Vagina (tissue), 2 donors: ENCODE measurements around the gene THADA. TPM values are rescaled to one million over a fixed set of nuclear protein-coding genes. Genes with fewer than 3 reads are reported as not detected.

Experiments used
- DNase-seq, 2 donors: peaks; one replicate each; pipeline ENCODE4 v3.0.0-alpha.2; 2017; ENCODE audit errors: extremely low spot score in 2 of 2
- H3K27ac ChIP-seq: fragments of 200-600 bp; sonication (generic); one replicate; pipeline ENCODE4 v1.5.1; 2019
- H3K27me3 ChIP-seq: fragments of 200-600 bp; sonication (generic); one replicate; pipeline ENCODE4 v1.5.1; 2019
- H3K36me3 ChIP-seq, 2 donors: fragments of 200-600 bp; sonication (generic); one replicate each; pipeline ENCODE4 v1.5.1; 2017 to 2019
- H3K4me1 ChIP-seq: fragments of 200-600 bp; sonication (generic); one replicate; pipeline ENCODE4 v1.5.1; 2019
- H3K4me3 ChIP-seq, 2 donors: fragments of 200-600 bp; sonication (generic); 1 replicate in 1 of 2; 2 replicates in 1 of 2; pipeline ENCODE4 v1.5.1; 2016 to 2019
- H3K9me3 ChIP-seq: fragments of 200-600 bp; sonication (generic); one replicate; pipeline ENCODE4 v1.5.1; 2019
- CTCF ChIP-seq, 3 experiments: fragments of 450-650 bp in 2 of 3; fragments of 200-600 bp in 1 of 3; sonication (generic) in 1 of 3; IDR thresholded peaks; one replicate each; pipeline ENCODE4 v1.5.1; 2017 to 2019; ENCODE audit warnings: antibody characterized with exemption in 3 of 3, mild to moderate bottlenecking in 2 of 3, moderate library complexity in 2 of 3
- POLR2A ChIP-seq, 2 donors: fragments of 450-650 bp; IDR thresholded peaks; one replicate each; pipeline ENCODE4 v1.6.1; 2017; ENCODE audit warnings: antibody characterized with exemption in 2 of 2, mild to moderate bottlenecking in 2 of 2, moderate library complexity in 2 of 2
- POLR2AphosphoS5 ChIP-seq, 2 donors: sonication (generic); formaldehyde crosslinking; IDR thresholded peaks; one replicate each; pipeline ENCODE4 v1.9.0; 2017; ENCODE audit warnings: antibody characterized with exemption in 2 of 2, mild to moderate bottlenecking in 2 of 2, low read depth in 1 of 2; ENCODE audit not compliant: insufficient read depth in 1 of 2
- intact Hi-C: fragments of 100-400 bp; cut with DNase I; formaldehyde crosslinking; loops from one replicate; pipeline ENCODE4 v1.15.1; 2023
- total RNA-seq: library from RNA; depleted of rRNA; stranded (reverse); fragments of >200 nt; gene quantifications from one replicate; pipeline ENCODE4 v1.2.3, GENCODE V29; 2016

The THADA gene
- total RNA-seq, 1 donor from 2014 or later = 32.2 TPM

- H3K4me3 ChIP-seq = no peak overlapping the region
- intact Hi-C loops = no loop called here
- DNase-seq = no peak
- no peaks in the 10 kb centered on the region for H3K9me3 ChIP-seq
- peaks cover 0 to 6% of the 10 kb centered on the region in 2 donors for H3K36me3 ChIP-seq
- H3K4me1 ChIP-seq = peaks cover 52% of the 10 kb centered on the region
- peak overlapping the region; percentile 82 for H3K27ac ChIP-seq
- H3K27me3 ChIP-seq = no peaks in the 10 kb centered on the region
- TF ChIP-seq POLR2AphosphoS5 (IDR thresholded peaks at IDR 0.05; ENCODE audit: insufficient read depth in 1 of 2, low read depth in 1 of 2) (no peak), CTCF (IDR thresholded peaks at IDR 0.05) (no peak), POLR2A (IDR thresholded peaks at IDR 0.05) (no peak)
Measured at GRCh38 chr2:43521568-43521967, 74.3 kb downstream of the THADA start.

GRCh38 chr2:43520919-43521318, 74.9 kb downstream of the THADA start:
- TF ChIP-seq POLR2AphosphoS5 (IDR thresholded peaks at IDR 0.05; ENCODE audit: insufficient read depth in 1 of 2, low read depth in 1 of 2) (no peak), CTCF (IDR thresholded peaks at IDR 0.05) (no peak), POLR2A (IDR thresholded peaks at IDR 0.05) (no peak)
- no peaks in the 10 kb centered on the region for H3K9me3 ChIP-seq
- no peaks in the 10 kb centered on the region for H3K27me3 ChIP-seq
- DNase-seq = no peak
- H3K4me3 ChIP-seq = no peak overlapping the region
- intact Hi-C loops = no loop called here
- H3K27ac ChIP-seq = peak overlapping the region; percentile 82
- H3K4me1 ChIP-seq = peaks cover 50% of the 10 kb centered on the region
- H3K36me3 ChIP-seq = peaks cover 0 to 6% of the 10 kb centered on the region in 2 donors

GRCh38 chr2:43519643-43520221, 76.1 kb downstream of the THADA start:
- no peaks in the 10 kb centered on the region for H3K27me3 ChIP-seq
- TF ChIP-seq CTCF (IDR thresholded peaks at IDR 0.05) (no peak), POLR2AphosphoS5 (IDR thresholded peaks at IDR 0.05; ENCODE audit: insufficient read depth in 1 of 2, low read depth in 1 of 2) (peak in 1 of 2 donors; percentile 87)
- intact Hi-C loops = no loop called here
- H3K27ac ChIP-seq = peak overlapping the region; percentile 82
- H3K4me1 ChIP-seq = peaks cover 50% of the 10 kb centered on the region
- H3K4me3 ChIP-seq = no peak overlapping the region
- H3K9me3 ChIP-seq = no peaks in the 10 kb centered on the region
- no peak for DNase-seq
- no peaks in the 10 kb centered on the region for H3K36me3 ChIP-seq

- H3K36me3 ChIP-seq = no peaks in the 10 kb centered on the region
- no peaks in the 10 kb centered on the region for H3K27me3 ChIP-seq
- no peaks in the 10 kb centered on the region for H3K9me3 ChIP-seq
- H3K27ac ChIP-seq = peak overlapping the region; percentile 82
- no peak overlapping the region for H3K4me3 ChIP-seq
- no peak for DNase-seq
- TF ChIP-seq POLR2A (IDR thresholded peaks at IDR 0.05) (no peak), CTCF (IDR thresholded peaks at IDR 0.05) (no peak), POLR2AphosphoS5 (IDR thresholded peaks at IDR 0.05; ENCODE audit: insufficient read depth in 1 of 2, low read depth in 1 of 2) (no peak)
- H3K4me1 ChIP-seq = peaks cover 48% of the 10 kb centered on the region
- intact Hi-C loops = no loop called here
Measured at GRCh38 chr2:43518718-43519117, 77.1 kb downstream of the THADA start.

- Histone ChIP-seq H3K27ac (peak overlapping the region; percentile 82), H3K9me3 (no peaks in the 10 kb centered on the region), H3K4me1 (peaks cover 45% of the 10 kb centered on the region), H3K4me3 (no peak overlapping the region), H3K36me3 (no peaks in the 10 kb centered on the region), H3K27me3 (no peaks in the 10 kb centered on the region)
- intact Hi-C loops = no loop called here
- no peak for TF ChIP-seq POLR2A (IDR thresholded peaks at IDR 0.05)
- no peak for TF ChIP-seq CTCF (IDR thresholded peaks at IDR 0.05)
- TF ChIP-seq POLR2AphosphoS5 (IDR thresholded peaks at IDR 0.05; ENCODE audit: insufficient read depth in 1 of 2, low read depth in 1 of 2) = no peak
- DNase-seq = no peak
Measured at GRCh38 chr2:43518181-43518580, 77.7 kb downstream of the THADA start.
